ENCODE results near the gene HPSE2.
"Not testable (repeated sequence)": the region's sequence is repeated elsewhere in the genome, so short reads cannot be mapped to it uniquely, and the experiment has no call there.

HPSE2 gene

DNA sequence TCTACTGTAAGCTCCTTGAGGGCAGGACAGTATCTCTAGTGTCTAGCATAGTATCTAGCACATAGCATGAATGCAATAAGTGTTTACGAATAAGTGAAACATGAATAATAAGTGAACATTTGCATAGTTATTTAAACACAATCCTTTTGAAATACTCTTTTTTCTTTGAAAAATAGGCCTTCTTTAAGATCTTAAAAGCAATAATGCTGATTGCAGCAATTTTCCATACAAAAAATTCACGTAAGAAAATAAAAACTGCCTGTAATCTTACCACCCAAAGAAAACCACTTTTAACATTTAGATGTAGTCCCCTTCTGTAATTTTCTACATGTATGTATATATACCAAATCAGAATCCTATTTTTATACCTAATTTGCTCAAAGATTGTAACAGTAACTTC is 626.4 kb downstream of the HPSE2 start:
- no peak for DNase-seq

DNA sequence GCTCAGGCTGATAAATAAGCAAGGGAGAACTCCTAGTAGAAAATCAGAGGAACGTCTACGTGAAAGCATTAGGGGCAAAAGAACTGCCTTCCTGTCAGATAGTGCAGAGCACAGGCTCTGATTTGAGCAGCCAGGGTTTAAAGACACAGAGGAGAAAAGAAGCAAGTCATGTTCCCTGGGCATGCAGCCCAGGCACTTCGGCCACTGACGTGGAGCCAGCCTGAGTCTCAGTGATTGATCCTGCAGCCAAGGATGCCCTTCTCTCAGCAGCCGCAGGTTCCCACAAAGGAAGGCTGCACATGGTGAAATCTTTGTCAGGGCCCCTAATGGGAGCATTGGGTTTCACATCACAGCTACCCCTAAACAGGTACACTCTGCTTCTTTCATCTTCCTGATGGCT is 627.2 kb downstream of the HPSE2 start:
- peak; percentile 4 for DNase-seq

DNA sequence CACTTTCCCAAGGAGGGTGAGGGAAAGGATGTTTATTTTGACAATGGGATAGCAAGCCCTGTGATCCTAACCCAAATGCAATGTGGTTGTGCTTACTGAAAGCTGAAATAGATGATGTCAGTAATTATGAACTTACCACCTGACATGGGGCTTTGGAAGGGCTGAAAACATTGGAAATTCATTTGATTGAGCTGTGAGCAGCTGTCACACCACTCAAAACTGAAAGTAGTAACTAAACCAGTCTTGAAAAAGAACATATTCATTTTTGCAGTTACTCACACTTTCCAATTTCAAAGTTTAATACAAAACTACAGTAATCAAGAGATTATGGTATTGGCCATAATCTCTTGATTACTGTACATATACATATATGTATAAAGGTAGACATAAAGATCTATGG is 633.4 kb downstream of the HPSE2 start:
- no peak for DNase-seq

DNA sequence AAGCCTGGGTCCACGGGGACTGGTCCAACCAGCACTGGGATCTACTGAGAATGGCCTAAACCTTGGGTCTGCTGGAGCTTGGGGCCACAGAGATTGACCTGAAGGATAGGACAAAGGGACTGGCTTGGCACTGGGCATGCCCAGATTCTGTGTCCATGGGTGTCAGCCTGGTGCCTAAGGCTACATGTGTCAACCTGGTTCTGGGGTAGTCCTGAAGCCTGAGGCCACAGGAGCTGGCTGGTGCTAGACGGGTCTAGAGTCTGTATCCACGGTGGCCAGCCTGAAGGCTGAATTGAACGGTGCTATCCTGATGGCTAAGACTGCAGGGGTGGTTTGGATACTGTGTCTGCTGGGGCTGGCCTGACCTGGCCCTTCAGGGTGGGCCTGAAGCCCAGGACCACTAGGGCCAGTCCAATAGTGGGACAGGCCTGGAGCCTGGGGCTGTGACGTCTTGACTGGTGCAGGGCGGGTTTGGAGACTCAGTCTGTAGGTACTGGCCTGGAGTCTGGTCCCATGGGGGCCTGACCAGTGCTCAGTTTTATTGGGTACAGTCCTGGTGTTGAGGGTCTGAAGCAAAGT is 636.5 kb downstream of the HPSE2 start:
- DNase-seq = no peak

DNA sequence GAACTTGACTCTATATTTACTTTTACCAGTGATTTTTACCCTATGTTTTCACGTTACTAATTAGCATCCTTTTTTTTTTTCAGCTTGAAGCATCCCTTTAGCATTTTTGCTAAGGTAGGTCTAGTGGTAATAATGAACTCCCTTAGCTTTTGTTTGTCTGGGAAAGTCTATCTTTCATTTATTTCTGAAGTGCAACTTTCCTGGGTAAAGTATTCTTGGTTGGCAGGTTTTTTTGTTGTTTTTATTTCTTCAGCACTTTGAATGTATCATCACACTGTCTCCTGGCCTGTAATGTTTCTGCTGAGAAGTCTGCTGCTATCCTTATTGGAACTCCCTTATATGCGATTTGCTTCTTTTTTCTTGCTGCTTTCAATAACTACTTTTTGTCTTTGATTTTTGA is 639.2 kb downstream of the HPSE2 start:
- DNase-seq = no peak

DNA sequence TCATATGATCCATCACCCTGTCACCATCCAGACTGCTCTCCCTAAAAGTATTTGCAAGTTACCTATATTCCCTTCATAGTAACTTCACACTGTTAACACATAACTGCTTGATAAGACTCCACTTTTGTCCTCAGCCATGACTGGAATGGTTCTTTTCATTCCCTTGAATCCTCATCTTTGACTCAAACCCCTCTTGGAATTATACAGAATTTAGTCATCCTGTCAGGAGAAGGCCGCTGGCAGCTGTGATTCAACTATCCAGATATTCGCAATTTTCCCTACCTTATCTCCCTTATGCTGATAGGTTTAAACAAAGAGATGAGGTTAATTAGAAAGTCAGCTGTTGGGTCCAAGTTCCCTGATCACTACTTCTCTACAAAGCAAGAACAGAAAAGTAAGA is 646.0 kb downstream of the HPSE2 start:
- no peak for DNase-seq

DNA sequence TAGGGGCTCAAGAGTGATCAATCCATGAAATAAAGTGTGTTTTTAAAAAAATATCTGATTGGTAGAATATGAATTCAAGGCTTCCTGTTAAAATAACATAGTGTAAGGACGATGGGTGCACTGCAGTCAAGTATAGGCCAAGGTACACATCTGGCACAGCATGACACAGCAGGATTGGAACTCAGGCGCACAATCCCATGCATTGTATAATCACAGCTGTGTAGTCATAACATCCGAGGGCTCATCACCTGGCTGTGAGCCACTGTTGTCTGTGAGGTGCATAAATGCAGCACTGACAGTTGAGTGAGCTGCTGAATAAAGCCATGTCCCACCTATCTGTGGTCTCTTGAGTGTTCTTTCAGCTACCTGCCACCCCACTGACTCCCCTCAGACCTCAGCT is 646.6 kb downstream of the HPSE2 start:
- DNase-seq = peak; percentile 24

DNA sequence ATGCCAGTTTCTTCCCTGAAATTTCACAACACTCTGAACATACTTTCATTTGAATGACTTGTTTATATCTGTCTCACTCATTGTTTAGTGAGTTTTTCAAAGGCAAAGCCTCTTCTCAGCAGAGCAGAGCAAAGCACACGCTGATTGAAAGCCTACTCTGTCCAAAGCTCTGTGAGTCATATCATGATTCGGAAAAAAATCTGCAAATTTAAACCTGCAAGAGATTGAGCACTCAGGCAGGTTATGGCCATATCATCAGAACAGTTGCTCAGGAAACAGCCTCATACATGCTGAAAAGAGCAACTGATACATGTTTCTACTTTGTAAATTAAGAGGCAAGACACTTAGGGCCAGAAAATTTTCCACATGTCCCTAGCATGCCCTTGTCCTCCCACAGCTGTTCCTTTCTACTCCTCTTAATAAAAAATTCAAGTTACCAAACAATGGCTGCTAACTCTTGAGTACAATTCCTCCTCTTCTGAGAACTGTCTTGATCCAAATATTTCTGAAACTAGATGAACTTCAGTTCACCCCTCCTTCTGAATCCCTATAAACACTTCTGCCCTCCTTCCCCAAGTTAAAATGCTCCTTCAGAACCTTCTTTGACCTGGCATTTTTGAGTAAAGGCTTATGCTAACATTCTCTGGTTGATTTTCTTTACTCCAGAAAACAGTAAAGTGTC is 648.4 kb downstream of the HPSE2 start:
- no peak for DNase-seq

DNA sequence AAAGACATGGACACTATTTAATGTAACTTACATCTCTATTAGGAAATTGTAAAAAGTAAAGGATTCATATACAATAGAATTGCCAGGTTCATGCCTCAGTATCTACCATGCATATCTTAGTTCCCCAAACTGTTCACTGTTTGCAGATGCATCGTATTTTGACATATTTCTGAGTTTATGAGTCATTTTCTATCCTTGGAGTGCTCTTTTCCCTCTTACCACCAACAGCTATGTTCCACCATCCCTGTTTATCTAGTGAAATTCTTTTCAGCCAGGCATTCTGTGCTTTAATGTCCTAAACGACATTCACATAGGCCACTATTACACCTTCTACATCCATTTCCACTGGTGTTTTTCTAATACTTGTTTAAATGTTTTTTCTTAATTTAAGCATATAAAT is 649.6 kb downstream of the HPSE2 start:
- no peak for DNase-seq

DNA sequence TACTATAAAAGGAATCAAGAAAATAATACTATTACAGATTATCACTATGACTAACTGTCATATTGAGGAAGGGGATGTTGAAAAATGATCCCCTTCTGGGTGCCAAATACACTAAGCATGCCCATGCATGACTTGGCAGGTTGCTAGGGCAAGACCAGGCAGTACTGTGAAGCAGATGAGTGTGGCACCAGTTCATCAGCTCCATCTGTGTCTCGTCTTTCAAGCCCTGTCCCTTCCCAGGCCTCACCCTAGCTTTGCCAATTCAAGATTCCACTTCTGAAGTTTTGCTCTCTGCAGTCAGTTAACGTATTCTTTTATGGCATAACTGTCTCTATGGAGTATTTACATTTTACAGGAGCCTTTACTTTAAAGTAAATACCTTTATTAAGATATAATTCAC is 653.3 kb downstream of the HPSE2 start:
- DNase-seq = no peak

DNA sequence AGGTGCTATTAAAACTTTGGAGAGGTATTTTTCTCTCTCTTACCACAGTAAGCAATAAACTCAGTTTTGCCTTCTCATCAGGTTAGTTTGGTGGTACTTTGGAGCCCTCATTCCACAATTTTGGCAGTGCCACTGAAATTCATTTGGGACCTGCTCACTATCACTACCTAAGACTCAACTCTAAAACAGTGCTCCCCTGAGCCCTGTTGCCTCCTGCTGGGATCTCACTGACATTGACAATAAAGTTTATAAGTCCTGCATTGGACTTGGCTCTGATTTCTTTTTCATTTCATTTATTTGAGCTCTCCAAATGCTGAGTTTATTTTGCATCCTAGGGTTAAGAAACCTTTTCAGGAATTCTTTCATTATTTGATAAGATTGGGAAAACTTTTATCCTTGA is 658.1 kb downstream of the HPSE2 start:
- DNase-seq = no peak

DNA sequence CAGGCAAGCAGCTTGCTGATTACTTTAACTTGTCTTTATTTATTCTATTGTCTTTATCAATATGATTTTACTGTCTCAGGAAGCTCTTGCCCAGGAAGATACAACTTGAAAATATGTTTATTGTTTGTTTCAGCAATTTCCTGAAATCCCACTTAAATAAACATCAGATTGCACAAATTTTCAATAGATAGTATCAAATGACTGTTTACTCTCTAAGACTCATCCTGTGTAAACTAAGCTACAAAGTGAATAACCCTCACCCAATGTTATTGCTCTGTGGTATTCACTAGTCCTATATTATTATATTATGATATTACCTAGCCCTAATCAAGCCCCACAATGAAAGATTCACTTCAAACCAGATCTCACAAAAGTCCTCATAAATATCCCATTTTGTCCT is 658.5 kb downstream of the HPSE2 start:
- DNase-seq = no peak

DNA sequence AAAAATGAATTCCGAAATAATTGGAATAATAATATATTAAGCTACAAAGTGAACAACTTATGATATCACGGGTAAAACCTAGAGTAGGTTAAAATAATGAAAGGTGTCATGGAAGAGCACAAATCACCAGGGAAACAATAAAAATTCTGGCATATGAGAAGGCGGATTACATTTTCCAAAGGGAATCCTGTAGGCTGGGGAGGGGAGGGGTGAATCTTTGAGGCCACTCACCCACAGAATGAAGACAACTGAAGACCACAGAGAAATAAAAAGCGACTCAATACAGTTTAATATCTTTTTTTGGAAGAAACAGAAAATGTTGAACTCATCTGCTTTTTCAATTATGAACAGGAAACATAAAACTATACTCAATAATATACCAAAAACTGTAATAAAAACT is 659.6 kb downstream of the HPSE2 start:
- DNase-seq = no peak

DNA sequence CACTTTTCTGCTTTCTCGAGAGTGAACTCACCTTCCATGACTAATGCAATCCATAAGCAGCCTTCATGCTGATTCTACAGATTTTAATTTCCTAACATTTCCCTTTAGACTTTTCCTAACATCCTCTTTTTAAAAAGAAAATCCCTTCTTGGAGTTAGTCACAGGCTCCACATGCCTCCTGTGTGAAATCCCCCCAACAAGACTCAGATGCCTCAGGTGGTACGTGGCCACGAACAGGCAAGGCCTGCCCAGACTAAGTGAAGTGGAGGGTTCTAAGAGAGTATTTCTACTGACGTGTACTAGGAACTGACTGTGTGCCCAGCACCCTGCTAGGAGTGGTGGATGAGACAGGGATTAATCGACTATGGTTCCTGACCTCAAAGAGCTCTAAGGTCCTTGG is 663.1 kb downstream of the HPSE2 start:
- DNase-seq = no peak

DNA sequence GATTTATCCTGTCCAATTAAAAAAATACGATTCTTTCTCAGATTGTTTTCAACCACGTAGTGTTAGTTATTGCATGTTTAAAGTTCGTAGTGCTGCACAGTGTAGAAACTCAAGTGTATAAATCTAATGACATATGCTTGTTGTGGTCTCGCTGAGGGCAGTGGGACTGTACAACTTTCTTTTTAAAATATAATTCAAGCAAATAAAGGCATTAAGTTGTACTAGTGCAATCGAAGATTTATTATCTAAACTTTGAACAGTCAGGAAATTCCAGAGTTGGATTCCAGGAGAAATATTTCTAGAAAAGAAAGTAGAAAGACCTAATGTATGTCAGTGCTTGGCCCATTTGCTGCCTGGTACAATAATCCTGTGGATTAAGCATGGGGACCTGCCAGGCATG is 664.8 kb downstream of the HPSE2 start:
- no peak for DNase-seq

DNA sequence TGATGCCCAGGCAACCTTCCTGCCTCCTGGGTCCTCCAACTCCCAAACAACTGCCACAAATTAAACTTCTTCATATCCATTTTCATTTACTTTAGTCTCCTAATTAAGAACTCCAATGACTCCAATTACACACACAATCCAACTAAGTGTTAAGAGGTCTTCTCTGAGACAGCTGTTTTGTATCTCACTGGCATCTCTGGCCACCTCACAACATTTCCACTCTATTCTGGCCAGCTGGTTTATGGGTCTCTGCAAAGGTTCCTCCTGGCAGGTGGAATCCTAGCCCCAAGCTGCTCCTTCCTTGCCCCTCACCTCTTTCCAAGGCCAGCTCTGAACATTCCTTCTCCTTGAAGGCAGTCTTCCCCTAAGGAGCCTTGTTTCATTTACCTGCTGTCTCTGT is 665.8 kb downstream of the HPSE2 start:
- DNase-seq = no peak

DNA sequence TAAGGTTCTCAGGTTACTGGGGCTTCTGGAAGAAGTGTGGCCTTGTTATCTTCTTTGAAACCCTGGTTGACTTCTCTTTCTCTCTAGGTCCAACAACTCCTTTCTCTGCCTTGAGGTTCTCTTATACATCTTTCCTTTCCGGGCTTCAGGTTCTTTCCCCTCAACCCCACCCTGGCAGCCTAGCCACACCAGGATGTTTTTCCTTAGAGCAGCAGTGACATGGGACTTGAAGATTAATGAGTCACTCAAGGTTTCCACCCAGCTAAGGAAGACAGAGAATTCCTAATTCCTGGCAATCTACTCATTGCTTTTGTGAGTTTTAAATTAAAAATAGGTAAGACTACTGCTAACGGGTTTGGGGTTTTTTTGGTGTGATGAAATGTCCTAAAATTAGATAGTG is 667.1 kb downstream of the HPSE2 start:
- DNase-seq = no peak

DNA sequence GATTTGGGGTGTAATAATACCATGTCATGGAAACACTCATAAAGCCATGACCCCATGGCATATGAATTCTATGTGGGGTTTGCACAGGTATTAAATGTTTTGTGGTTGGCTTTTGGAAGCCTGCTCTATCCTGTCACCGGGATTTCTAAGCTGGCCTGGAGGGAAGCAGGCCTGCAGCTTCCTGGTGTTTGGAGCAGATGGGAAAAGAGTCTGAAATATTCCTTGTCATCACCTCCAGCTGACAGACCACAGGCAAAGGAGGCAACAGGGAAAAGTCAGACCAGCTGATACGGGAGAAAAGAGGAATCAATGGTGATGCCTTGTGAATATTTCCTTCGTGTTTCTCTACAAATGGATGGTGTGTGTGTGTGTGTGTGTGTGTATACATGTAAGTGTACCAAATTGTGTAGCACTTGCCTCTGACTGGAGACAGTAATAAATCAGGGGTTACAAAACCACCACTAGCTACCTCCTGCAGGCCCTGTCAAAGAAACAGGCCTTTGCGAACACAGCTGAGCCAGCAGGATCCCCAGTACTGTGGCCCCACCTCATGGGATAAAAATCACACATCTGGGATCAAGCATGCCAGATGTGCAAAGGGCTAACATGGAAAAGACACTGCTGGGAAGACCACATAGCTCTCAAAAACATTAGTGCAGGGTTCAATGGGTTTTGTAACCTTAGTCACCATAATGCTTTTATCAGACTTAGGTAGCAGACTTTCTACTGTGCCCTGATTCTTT is 668.1 kb downstream of the HPSE2 start:
- DNase-seq = peak; percentile 40

DNA sequence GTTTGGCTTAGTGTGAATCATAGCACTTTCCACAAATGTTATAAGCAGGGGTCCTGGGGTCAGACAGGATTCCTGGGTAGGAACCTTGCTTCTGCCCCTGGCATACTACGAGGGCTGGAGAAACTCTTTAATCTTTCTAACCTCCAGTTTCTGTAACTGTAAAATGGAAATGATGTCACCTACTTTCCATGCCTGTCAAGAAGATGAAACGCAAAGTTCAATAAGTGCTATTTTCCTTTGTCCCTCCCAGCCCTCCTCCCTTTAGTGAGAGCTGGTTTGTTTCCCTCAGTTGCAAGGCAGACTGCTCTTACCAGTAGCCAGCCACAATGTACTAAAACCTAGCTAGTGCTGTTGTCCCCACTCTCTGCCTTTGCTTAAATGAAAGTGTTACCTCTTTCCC is 671.8 kb downstream of the HPSE2 start:
- no peak for DNase-seq

DNA sequence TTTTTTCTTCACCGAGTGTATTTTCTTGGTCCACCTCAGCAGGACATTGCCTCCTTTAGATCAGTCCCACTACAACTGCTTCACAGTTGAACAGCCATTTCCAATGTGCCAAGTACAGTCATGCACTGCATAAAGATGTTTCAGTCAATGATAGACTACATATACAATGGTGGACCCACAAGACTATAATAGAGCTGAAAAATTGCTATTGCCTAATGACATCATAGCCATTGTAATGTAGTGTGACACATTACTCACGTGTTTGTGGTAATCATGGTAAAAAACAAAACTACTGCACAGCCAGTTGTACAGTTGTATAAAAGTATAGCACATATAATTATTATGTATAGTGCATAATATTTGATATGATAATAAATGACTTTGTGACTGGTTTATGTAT is 675.1 kb downstream of the HPSE2 start:
- DNase-seq = no peak

DNA sequence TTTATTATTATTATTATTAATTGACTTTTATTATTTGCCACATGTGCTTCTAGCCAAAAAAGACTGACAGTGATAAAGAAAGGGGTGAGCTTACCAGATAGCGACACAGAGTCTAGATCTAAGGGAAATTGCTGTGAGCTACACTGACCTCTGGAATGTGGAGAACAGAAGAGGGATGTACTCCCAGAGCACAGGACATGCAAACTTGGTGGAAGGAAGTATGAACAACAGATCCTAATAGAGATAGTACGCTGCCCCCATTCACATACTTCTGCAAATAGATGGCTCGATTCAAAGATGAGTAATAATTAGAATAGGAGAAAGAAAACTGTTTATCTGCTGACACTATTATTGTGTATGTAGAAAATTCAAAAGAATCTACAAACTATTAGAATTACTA is 679.6 kb downstream of the HPSE2 start:
- no peak for DNase-seq

DNA sequence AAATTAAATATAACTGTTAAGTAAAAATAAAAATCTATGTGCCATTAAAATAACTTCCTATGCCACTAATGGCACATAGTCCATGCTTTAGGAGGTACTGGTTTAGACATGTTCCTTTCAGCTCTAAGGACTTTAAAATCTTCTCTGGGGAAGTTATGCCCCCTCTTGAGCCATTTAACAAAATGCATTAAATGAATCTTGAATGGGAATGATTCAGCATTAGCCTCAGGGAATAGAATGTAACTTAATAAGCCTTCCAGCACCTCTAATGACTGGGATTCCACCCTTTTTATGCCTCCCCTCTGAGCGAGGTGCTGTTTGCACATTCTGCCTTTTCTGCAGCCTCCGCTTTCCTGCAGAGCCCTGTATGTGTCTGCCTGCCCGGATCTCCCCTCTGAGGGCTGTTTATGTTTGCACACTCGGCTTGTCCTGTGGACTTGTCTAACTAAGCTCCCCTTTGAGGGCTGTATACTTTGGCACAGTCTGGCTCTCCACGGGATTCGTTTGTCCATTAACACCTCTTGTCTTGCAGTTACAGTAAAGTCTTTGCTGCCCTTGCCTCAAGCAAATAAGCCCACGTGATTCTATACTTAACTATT is 680.5 kb downstream of the HPSE2 start:
- no peak for DNase-seq

DNA sequence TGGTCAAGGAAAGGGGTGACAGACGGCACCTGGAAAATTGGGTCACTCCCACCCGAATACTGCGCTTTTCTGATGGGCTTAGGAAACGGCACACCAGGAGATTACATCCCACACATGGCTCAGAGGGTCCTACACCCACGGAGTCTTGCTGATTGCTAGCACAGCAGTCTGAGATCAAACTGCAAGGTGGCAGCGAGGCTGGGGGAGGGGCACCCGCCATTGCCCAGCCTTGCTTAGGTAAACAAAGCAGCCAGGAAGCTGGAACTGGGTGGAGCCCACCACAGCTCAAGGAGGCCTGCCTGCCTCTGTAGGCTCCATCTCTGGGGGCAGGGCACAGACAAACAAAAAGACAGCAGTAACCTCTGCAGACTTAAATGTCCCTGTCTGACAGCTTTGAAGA is 694.1 kb downstream of the HPSE2 start:
- DNase-seq = not testable (repeated sequence)

DNA sequence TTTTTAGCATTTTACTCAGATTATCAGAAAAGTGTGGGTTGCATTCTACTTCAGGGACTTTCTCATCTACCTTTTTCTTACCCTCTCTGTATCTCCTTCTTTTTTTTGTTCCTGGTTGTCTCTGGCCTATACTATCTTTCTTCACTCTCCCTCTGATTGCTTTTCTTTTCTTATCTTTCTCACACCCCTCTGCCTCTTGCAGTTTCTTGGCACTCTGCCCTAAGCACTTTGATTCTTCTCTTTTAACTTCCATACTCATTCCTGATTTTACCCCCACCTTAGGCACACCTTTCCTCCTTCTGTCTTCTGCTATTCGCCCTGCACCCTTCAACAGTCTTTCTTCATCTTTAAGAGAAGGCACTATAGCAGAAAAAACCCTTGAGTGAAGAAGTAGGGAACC is 696.1 kb downstream of the HPSE2 start:
- no peak for DNase-seq

Measured in fibroblast of upper back skin (primary cell).